ENCODE results near the gene ZMIZ2.
"Not testable (repeated sequence)": the region's sequence is repeated elsewhere in the genome, so short reads cannot be mapped to it uniquely, and the experiment has no call there.

ZMIZ2 gene

GRCh38 chr7:44709945-44710596 is 38.6 kb upstream of the ZMIZ2 start:
- 93 to 94% methylated on average over 10 of the region's 10 CpGs for WGBS, 2 experiments (ENCODE audit: insufficient coverage in 2 of 2)
- no peak overlapping the region for H3K4me3 ChIP-seq (ENCODE audit: extremely low read depth, insufficient read depth, low read length, poor library complexity, severe bottlenecking)
- no peaks in the 10 kb centered on the region for H3K9me3 ChIP-seq (ENCODE audit: control insufficient read depth, low read length)

DNA sequence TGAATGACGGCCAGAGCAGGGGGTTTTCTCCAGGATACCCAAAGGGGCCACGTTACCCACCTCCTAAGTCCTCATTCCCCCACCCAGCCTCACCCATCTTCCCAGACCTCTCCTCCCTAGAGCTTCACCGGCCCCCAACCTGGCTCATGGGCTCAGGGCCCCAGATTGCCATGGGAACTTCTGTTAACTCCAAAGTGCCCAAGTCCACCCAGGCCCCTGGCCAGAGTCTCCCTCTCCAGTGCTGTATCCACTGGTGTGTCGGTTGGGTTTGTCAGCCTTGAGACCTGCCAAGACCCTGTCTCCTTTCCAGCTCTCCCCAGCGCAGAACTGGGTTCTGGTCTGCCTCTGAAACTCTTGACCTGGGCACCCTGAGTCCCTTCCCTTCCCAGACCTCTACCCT is 37.1 kb upstream of the ZMIZ2 start:
- H3K9me3 ChIP-seq (ENCODE audit: control insufficient read depth, low read length): no peaks in the 10 kb centered on the region
- H3K36me3 ChIP-seq (ENCODE audit: control insufficient read depth, insufficient read depth, low read length): peaks cover 24% of the 10 kb centered on the region
- no peak overlapping the region for H3K4me3 ChIP-seq (ENCODE audit: extremely low read depth, insufficient read depth, low read length, poor library complexity, severe bottlenecking)
- 70 to 91% methylated on average over 5 of the region's 5 CpGs for WGBS, 2 experiments (ENCODE audit: insufficient coverage in 2 of 2)
- no peak overlapping the region for H3K27ac ChIP-seq (ENCODE audit: low read depth, low read length, severe bottlenecking)
- peaks cover 14% of the 10 kb centered on the region for H3K4me1 ChIP-seq (ENCODE audit: control insufficient read depth, insufficient read depth, low read length, poor library complexity, severe bottlenecking)

More at GRCh38 chr7:44709945-44710596, 38.6 kb upstream of the ZMIZ2 start:
- H3K4me1 ChIP-seq (ENCODE audit: control insufficient read depth, insufficient read depth, low read length, poor library complexity, severe bottlenecking): peaks cover 14% of the 10 kb centered on the region
- H3K27ac ChIP-seq (ENCODE audit: low read depth, low read length, severe bottlenecking): peak overlapping the region; percentile 19
- H3K36me3 ChIP-seq (ENCODE audit: control insufficient read depth, insufficient read depth, low read length): peaks cover 27% of the 10 kb centered on the region

DNA sequence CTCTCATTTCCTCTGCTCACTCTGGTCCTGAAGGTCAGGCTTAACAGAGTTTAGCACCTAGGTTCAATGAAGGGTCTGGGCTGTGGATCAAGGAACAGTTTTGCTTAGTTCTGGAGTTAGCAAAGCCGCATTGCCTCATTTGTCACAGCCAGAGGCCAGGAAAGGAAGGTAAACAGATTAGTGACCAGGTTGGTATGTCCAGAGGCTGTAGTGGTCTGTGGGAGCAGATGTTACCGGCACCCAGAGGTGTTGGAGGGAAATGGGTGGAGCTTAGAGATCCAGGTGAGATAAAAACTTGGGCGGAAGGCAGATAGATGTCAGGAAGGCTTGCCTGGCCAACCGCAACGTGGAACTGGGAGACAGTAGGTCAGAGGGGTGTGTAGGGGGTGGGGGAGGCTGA is 36.6 kb upstream of the ZMIZ2 start:
- H3K9me3 ChIP-seq (ENCODE audit: control insufficient read depth, low read length): no peaks in the 10 kb centered on the region
- H3K4me1 ChIP-seq (ENCODE audit: control insufficient read depth, insufficient read depth, low read length, poor library complexity, severe bottlenecking): peaks cover 14% of the 10 kb centered on the region
- no peak overlapping the region for H3K27ac ChIP-seq (ENCODE audit: low read depth, low read length, severe bottlenecking)
- 83 to 84% methylated on average over 5 of the region's 5 CpGs for WGBS, 2 experiments (ENCODE audit: insufficient coverage in 2 of 2)
- no peak overlapping the region for H3K4me3 ChIP-seq (ENCODE audit: extremely low read depth, insufficient read depth, low read length, poor library complexity, severe bottlenecking)
- H3K36me3 ChIP-seq (ENCODE audit: control insufficient read depth, insufficient read depth, low read length): peaks cover 21% of the 10 kb centered on the region

DNA sequence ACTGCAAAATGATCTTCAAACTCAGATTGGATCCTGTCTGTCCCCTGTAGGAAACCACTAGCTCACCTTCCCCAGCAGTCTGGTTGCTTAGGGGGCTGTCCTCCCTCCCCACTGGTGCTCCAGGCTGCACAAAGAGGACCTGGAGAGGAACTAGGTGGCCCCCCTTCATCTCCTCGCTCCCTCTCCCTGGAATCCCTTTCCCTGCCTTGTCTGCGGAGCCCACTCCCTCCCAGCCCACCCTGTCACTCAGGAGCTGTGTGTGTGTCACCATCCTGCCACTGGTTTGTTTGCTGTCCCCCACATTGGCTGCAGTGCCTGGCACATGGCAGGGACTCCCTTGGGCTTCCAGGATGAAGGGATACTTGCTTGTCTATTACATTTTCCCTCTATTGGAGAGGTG is 35.5 kb upstream of the ZMIZ2 start:
- Histone ChIP-seq H3K4me1 (ENCODE audit: control insufficient read depth, insufficient read depth, low read length, poor library complexity, severe bottlenecking) (peaks cover 14% of the 10 kb centered on the region), H3K4me3 (ENCODE audit: extremely low read depth, insufficient read depth, low read length, poor library complexity, severe bottlenecking) (no peak overlapping the region), H3K9me3 (ENCODE audit: control insufficient read depth, low read length) (no peaks in the 10 kb centered on the region), H3K36me3 (ENCODE audit: control insufficient read depth, insufficient read depth, low read length) (peaks cover 15% of the 10 kb centered on the region), H3K27ac (ENCODE audit: low read depth, low read length, severe bottlenecking) (no peak overlapping the region)
- 67 to 90% methylated on average over 1 to 2 of the region's 2 CpGs for WGBS, 2 experiments (ENCODE audit: insufficient coverage in 2 of 2)

DNA sequence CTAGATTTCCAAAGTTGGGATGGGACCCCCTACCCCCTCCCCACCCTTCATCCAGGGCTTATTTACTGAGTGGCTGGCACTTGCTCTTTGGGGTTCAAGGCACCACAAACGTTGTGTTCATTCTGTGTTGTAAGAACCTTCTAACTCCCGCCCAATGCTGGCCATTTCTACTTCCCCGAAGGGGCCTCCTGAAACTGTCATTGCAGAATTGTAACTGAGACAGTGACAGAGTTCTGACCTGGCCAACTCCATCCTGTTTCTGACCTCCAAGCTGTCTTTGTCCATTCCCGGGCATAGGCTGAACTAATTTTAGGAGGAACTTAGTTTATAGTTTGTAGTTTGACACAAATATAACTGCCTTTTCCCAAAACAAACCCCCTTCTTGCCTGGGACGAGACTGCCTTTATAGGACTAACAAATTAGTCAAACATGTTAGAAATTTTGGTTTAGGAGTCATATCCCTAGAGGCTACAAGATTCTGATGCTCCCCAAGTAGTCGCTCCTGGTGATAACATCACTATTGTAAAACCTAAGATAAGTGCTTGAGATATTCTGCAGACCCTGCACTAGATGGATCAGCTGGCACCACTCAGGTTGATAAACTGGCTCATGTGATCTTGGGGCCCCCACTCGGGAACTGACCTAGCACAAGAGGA is 34.8 kb upstream of the ZMIZ2 start:
- Histone ChIP-seq H3K4me3 (ENCODE audit: extremely low read depth, insufficient read depth, low read length, poor library complexity, severe bottlenecking) (no peak overlapping the region), H3K36me3 (ENCODE audit: control insufficient read depth, insufficient read depth, low read length) (peaks cover 8% of the 10 kb centered on the region), H3K27ac (ENCODE audit: low read depth, low read length, severe bottlenecking) (no peak overlapping the region), H3K9me3 (ENCODE audit: control insufficient read depth, low read length) (no peaks in the 10 kb centered on the region), H3K4me1 (ENCODE audit: control insufficient read depth, insufficient read depth, low read length, poor library complexity, severe bottlenecking) (peaks cover 14% of the 10 kb centered on the region)
- 85 to 89% methylated on average over 4 to 5 of the region's 7 CpGs for WGBS, 2 experiments (ENCODE audit: insufficient coverage in 2 of 2)

DNA sequence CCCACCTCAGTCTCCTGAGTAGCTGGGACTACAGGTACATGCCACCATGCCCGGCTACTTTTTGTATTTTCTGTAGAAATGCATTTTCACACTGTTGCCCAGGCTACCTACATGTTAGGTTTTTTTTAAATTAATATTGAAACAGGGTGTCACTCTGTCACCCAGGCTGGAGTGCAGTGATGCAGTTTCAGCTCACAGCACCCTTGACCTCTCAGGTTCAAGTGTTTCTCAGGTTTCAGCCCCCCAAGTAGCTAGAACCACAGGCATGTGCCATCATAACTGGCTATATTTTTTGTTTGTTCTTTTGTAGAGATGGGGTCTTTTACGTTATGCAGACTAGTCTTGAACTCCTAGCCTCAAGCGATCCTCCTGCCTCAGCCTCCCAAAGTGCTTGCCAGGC is 32.4 kb upstream of the ZMIZ2 start:
- Histone ChIP-seq H3K9me3 (ENCODE audit: control insufficient read depth, low read length) (peaks cover 3% of the 10 kb centered on the region), H3K27ac (ENCODE audit: low read depth, low read length, severe bottlenecking) (no peak overlapping the region), H3K36me3 (ENCODE audit: control insufficient read depth, insufficient read depth, low read length) (no peaks in the 10 kb centered on the region), H3K4me3 (ENCODE audit: extremely low read depth, insufficient read depth, low read length, poor library complexity, severe bottlenecking) (no peak overlapping the region), H3K4me1 (ENCODE audit: control insufficient read depth, insufficient read depth, low read length, poor library complexity, severe bottlenecking) (peaks cover 9% of the 10 kb centered on the region)
- WGBS, 2 experiments (ENCODE audit: insufficient coverage in 2 of 2): 100% methylated on average over 2 of the region's 3 CpGs; no CpG with 5 or more reads in 1 of the 2 experiments

DNA sequence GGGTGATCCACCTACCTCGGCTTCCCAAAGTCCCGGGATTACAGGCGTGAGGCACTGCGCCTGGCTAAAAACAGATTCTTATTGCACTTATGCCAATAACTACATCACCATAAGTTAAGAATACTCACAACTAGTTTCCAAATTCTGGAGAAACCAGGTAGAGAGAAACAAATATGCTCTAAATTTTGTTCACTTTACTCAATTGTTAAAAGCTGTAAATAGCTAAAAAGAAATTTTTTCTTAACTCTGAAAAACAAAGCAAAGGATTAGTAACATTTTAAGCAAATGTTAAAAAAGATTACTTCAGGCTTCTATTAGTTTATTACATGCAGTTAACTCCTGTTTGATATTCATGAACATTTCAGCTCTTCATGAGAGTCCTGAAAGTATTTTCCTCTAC is 28.3 kb upstream of the ZMIZ2 start:
- no peaks in the 10 kb centered on the region for H3K36me3 ChIP-seq (ENCODE audit: control insufficient read depth, insufficient read depth, low read length)
- no peaks in the 10 kb centered on the region for H3K4me1 ChIP-seq (ENCODE audit: control insufficient read depth, insufficient read depth, low read length, poor library complexity, severe bottlenecking)
- 77 to 100% methylated on average over 1 to 3 of the region's 4 CpGs for WGBS, 2 experiments (ENCODE audit: insufficient coverage in 2 of 2)
- H3K9me3 ChIP-seq (ENCODE audit: control insufficient read depth, low read length): peaks cover 5% of the 10 kb centered on the region
- no peak overlapping the region for H3K27ac ChIP-seq (ENCODE audit: low read depth, low read length, severe bottlenecking)
- no peak overlapping the region for H3K4me3 ChIP-seq (ENCODE audit: extremely low read depth, insufficient read depth, low read length, poor library complexity, severe bottlenecking)

- WGBS, 2 experiments (ENCODE audit: insufficient coverage in 2 of 2): 87% methylated on average over 4 of the region's 4 CpGs
- Histone ChIP-seq H3K4me1 (ENCODE audit: control insufficient read depth, insufficient read depth, low read length, poor library complexity, severe bottlenecking) (peaks cover 4% of the 10 kb centered on the region), H3K9me3 (ENCODE audit: control insufficient read depth, low read length) (peaks cover 5% of the 10 kb centered on the region), H3K4me3 (ENCODE audit: extremely low read depth, insufficient read depth, low read length, poor library complexity, severe bottlenecking) (no peak overlapping the region), H3K36me3 (ENCODE audit: control insufficient read depth, insufficient read depth, low read length) (no peaks in the 10 kb centered on the region), H3K27ac (ENCODE audit: low read depth, low read length, severe bottlenecking) (no peak overlapping the region)
Measured at GRCh38 chr7:44724276-44724675, 24.4 kb upstream of the ZMIZ2 start.

DNA sequence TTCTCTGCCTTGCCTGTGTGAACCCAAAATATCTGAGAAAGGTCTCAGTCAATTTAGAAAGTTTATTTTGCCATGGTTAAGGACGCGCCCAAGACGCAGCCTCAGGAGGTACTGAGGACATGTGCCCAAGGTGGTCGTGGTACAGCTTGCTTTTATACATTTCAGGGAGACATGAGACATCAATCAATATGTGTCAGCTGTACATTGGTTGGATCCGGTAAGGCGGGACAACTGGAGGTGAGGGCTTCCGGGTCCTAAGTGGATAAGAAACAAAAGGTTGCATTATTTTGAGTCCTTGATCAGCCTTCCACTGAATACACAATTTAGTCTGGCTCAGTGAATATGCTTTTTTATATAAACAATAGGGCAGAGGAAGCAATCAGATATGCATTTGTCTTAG is 22.4 kb upstream of the ZMIZ2 start:
- H3K27ac ChIP-seq (ENCODE audit: low read depth, low read length, severe bottlenecking); H3K4me1 ChIP-seq (ENCODE audit: control insufficient read depth, insufficient read depth, low read length, poor library complexity, severe bottlenecking); H3K9me3 ChIP-seq (ENCODE audit: control insufficient read depth, low read length); H3K36me3 ChIP-seq (ENCODE audit: control insufficient read depth, insufficient read depth, low read length); H3K4me3 ChIP-seq (ENCODE audit: extremely low read depth, insufficient read depth, low read length, poor library complexity, severe bottlenecking): not testable (repeated sequence)
- 89 to 100% methylated on average over 5 to 7 of the region's 7 CpGs for WGBS, 2 experiments (ENCODE audit: insufficient coverage in 2 of 2)

GRCh38 chr7:44727158-44727936 is 21.3 kb upstream of the ZMIZ2 start:
- Histone ChIP-seq H3K4me3 (ENCODE audit: extremely low read depth, insufficient read depth, low read length, poor library complexity, severe bottlenecking) (no peak overlapping the region), H3K27ac (ENCODE audit: low read depth, low read length, severe bottlenecking) (peak overlapping the region; percentile 88), H3K9me3 (ENCODE audit: control insufficient read depth, low read length) (no peaks in the 10 kb centered on the region), H3K4me1 (ENCODE audit: control insufficient read depth, insufficient read depth, low read length, poor library complexity, severe bottlenecking) (peaks cover 4% of the 10 kb centered on the region), H3K36me3 (ENCODE audit: control insufficient read depth, insufficient read depth, low read length) (no peaks in the 10 kb centered on the region)
- WGBS, 2 experiments (ENCODE audit: insufficient coverage in 2 of 2): 86 to 87% methylated on average over 6 of the region's 6 CpGs

GRCh38 chr7:44727937-44728262 is 20.7 kb upstream of the ZMIZ2 start:
- Histone ChIP-seq H3K9me3 (ENCODE audit: control insufficient read depth, low read length) (no peaks in the 10 kb centered on the region), H3K4me3 (ENCODE audit: extremely low read depth, insufficient read depth, low read length, poor library complexity, severe bottlenecking) (no peak overlapping the region), H3K27ac (ENCODE audit: low read depth, low read length, severe bottlenecking) (peak overlapping the region; percentile 88), H3K36me3 (ENCODE audit: control insufficient read depth, insufficient read depth, low read length) (no peaks in the 10 kb centered on the region), H3K4me1 (ENCODE audit: control insufficient read depth, insufficient read depth, low read length, poor library complexity, severe bottlenecking) (peaks cover 4% of the 10 kb centered on the region)
- 83% methylated on average over 1 of the region's 1 CpG; no CpG with 5 or more reads in 1 of the 2 experiments for WGBS, 2 experiments (ENCODE audit: insufficient coverage in 2 of 2)
